ENCODE measurements around the gene CBFA2T2. TPM values are rescaled to one million over a fixed set of nuclear protein-coding genes. Genes with fewer than 3 reads are reported as not detected.
"Not testable (repeated sequence)": the region's sequence is repeated elsewhere in the genome, so short reads cannot be mapped to it uniquely, and the experiment has no call there.

Gene CBFA2T2
- polyA plus RNA-seq, 4 donors, result 21.5 to 31.5 (median 26.1) TPM

GRCh38 chr20:33606118-33606771 lies 116.3 kb downstream of the CBFA2T2 start:
- no peak for DNase-seq (ENCODE audit: low read depth in 4 of 4, low spot score in 3 of 4)

DNA sequence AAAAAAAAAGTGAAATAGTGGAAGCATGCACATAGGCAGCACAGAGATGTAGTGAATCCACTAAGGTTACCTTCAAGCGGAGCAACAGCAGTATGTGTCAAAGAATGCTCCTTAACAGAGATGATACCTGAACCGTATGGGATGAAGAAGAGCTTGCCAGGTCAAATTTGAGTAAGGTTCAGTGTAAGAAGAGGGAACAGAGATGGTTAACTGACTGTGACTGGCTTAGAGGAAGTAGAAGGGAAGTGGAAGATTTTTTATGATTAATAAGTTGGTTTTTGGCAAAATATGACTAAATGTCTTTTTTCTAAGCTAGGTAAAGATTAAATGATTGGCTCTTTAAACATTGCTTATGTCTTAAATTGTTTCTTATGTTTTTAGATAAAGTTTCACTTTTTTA lies 119.6 kb downstream of the CBFA2T2 start:
- no peak for DNase-seq (ENCODE audit: low read depth in 4 of 4, low spot score in 3 of 4)

- no peak for DNase-seq (ENCODE audit: low read depth in 4 of 4, low spot score in 3 of 4)
These were observed 121.2 kb downstream of the CBFA2T2 start for GRCh38 chr20:33611106-33611505.

GRCh38 chr20:33612001-33612400 lies 122.1 kb downstream of the CBFA2T2 start:
- DNase-seq (ENCODE audit: low read depth in 4 of 4, low spot score in 3 of 4), result no peak

DNA sequence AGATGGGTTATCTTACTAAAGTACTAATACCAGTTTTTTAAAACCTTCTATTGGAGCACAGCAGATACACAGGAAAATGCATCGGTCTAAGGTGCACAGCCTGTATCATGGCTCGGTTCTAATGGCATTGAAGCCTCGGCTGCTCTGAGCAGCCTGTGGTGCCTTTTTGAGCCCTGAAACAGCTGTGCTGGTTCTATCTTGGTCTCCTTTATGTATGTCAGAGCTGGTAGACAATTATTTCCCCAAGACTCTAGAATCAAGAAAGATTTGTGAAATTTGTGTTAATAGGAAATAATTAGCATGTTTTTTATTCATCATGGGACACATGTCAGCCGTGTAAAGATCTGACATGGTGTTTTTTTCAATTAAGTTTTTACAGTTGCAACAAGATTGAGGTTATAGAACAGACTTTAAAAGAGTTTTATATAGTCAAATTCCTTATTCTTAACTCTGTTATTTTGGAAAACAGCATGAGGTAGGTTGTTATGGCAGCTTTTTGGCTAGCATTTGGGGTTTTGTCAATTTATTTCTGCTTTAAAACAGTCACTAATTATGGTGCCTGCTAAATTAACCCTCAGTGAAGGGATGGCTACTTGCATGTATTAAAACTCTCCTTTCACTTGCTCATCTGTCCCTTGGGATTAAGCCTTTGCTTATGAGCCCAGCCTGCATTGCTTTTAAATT lies 132.0 kb downstream of the CBFA2T2 start:
- no peak for DNase-seq (ENCODE audit: low read depth in 4 of 4, low spot score in 3 of 4)

GRCh38 chr20:33622705-33623365 lies 132.9 kb downstream of the CBFA2T2 start:
- DNase-seq (ENCODE audit: low read depth in 4 of 4, low spot score in 3 of 4), result no peak

GRCh38 chr20:33624399-33624798 lies 134.5 kb downstream of the CBFA2T2 start:
- no peak for DNase-seq (ENCODE audit: low read depth in 4 of 4, low spot score in 3 of 4)

DNA sequence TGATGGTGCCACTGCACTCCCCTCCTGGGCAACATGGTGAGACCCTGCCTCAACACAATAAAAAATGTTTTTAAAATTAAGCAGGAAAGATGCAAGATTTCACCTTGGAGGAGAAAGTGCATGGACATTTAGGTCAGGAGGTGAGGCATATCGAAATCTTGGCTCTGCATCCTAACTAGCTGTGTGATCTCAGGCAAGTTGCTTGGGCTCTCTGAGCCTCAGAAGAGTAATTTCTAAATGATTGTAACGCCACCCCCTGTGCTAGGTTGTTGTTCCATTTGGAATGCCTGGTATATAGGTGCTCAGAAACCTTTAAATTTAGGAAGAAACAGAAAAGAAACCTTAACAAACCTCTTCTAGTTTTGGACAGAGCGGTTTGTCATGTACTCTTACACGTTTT lies 136.3 kb downstream of the CBFA2T2 start:
- DNase-seq (ENCODE audit: low read depth in 4 of 4, low spot score in 3 of 4), result no peak

- no peak for DNase-seq (ENCODE audit: low read depth in 4 of 4, low spot score in 3 of 4)
These were observed 137.8 kb downstream of the CBFA2T2 start for GRCh38 chr20:33627577-33628216.

GRCh38 chr20:33629533-33629932 lies 139.6 kb downstream of the CBFA2T2 start:
- no peak for DNase-seq (ENCODE audit: low read depth in 4 of 4, low spot score in 3 of 4)

DNA sequence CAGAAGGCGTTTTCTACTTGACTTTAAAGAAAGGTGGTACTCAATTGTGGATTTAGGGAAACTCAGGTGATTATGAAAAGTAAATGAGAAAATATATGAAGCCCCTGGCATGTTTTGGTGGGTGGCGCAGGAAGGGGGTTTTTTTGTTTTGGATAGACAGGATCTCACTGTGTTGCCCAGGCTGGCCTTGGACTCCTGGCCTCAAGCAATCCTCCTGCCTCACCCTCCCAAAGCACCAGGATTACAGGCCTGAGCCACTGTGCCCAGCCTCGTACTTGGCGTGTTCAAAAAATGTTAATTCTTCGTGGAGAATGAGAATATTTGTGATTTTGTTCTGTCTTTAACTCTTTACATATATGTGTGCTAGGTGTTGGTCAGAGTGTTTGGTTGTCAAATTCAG lies 140.1 kb downstream of the CBFA2T2 start:
- DNase-seq (ENCODE audit: low read depth in 4 of 4, low spot score in 3 of 4), result no peak

DNA sequence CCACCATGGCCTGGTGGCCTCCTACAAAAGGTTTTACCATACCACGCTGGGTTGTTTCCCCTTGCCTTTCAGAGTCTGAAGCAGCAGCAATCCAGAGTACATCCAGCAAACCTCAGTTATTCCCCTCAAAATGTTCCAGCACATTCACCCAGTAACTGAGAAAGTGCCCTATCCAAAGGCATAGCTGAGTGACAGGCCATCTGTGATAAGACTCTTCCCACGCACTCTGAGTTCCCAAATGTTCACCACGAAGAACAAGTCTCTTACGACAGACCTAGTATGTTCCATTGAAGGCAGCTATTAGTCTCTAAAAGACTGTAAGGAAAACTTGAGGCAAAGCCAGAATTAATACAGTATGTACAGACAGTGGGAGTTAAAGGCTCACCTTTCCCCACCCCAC lies 140.6 kb downstream of the CBFA2T2 start:
- DNase-seq (ENCODE audit: low read depth in 4 of 4, low spot score in 3 of 4), result no peak

GRCh38 chr20:33631910-33632309 lies 142.0 kb downstream of the CBFA2T2 start:
- not testable (repeated sequence) for DNase-seq (ENCODE audit: low read depth in 4 of 4, low spot score in 3 of 4)

- DNase-seq (ENCODE audit: low read depth in 4 of 4, low spot score in 3 of 4), result no peak
These were observed 145.4 kb downstream of the CBFA2T2 start for GRCh38 chr20:33635341-33635740.

- DNase-seq (ENCODE audit: low read depth in 4 of 4, low spot score in 3 of 4), result no peak
These were observed 146.9 kb downstream of the CBFA2T2 start for GRCh38 chr20:33636776-33637175.

GRCh38 chr20:33640287-33640686 lies 150.4 kb downstream of the CBFA2T2 start:
- no peak for DNase-seq (ENCODE audit: low read depth in 4 of 4, low spot score in 3 of 4)

DNA sequence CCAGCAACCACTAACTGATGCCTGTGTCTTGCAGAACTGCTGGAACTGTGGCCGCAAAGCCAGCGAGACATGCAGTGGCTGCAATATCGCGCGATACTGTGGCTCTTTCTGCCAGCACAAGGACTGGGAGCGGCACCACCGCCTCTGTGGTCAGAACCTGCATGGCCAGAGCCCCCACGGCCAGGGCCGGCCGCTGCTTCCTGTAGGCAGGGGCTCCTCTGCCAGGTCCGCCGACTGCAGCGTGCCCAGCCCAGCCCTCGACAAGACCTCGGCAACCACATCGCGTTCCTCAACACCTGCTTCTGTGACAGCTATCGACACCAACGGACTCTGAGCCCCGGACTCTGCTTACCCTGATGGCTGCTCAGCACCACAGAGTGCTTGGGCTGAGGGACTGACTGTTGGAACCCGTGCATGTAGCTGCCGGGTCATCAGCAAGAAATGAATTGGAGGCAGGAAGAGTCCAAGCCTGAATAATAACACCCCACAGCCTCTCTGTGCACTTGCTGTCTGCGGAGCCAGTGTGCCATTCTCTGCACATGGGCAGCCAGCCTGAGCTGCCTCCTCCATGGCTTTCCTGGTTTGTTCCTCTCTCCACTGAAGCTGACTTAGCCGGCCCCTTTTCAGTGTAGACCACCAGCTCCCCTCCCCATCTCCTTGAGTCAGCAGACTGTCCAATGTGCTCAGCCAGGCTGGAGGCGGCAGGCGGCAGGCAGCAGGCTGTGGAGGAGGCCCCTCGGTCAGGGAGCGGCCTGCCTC lies 154.6 kb downstream of the CBFA2T2 start:
- no peak for DNase-seq (ENCODE audit: low read depth in 4 of 4, low spot score in 3 of 4)

GRCh38 chr20:33645072-33645358 lies 155.1 kb downstream of the CBFA2T2 start:
- no peak for DNase-seq (ENCODE audit: low read depth in 4 of 4, low spot score in 3 of 4)

GRCh38 chr20:33645396-33645795 lies 155.5 kb downstream of the CBFA2T2 start:
- no peak for DNase-seq (ENCODE audit: low read depth in 4 of 4, low spot score in 3 of 4)

DNA sequence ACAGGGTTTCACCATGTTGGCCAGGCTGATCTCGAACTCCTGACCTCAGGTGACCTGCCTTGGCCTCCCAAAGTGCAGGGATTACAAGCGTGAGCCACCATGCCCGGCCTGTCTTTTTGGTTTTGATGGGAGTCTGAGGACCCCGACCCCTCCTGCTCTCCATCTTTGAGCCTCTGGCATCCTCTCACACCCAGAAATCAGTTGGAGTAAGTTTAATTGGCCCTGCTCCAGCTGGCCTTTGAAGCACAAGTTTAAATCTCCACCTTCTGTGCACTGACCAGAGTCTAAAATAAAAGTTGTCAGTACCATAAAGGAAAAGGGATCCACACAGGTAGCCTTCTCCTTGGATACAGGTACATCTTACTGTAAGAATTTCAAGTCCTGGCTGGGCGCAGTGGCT lies 156.3 kb downstream of the CBFA2T2 start:
- no peak for DNase-seq (ENCODE audit: low read depth in 4 of 4, low spot score in 3 of 4)
